Activated effector memory CD4-positive, alpha-beta T cell treated with Interleukin-2 at 50 U/mL for 16 hours (primary cell): ENCODE data around the gene HMCN1.

Experiments used
- DNase-seq: peaks from one replicate; pipeline ENCODE4 v3.0.0-alpha.2; 2020

Gene HMCN1

GRCh38 chr1:185733818-185734735, at the start of gene HMCN1:
Gene HMCN1, plus strand, starts transcription at chr1:185734391. Its CDS starts 389 bp downstream, at chr1:185734780.
- DNase-seq: no peak

- no peak for DNase-seq
These were observed 47.1 kb upstream of the HMCN1 start for GRCh38 chr1:185686821-185687778.

- no peak for DNase-seq
These were observed 43.7 kb upstream of the HMCN1 start for GRCh38 chr1:185690527-185690926.

GRCh38 chr1:185693654-185694053, 40.5 kb upstream of the HMCN1 start:
- DNase-seq: no peak

GRCh38 chr1:185694081-185694480, 40.1 kb upstream of the HMCN1 start:
- DNase-seq: no peak

GRCh38 chr1:185695299-185695698, 38.9 kb upstream of the HMCN1 start:
- DNase-seq: no peak

- DNase-seq: no peak
These were observed 37.6 kb upstream of the HMCN1 start for GRCh38 chr1:185696422-185697150.

GRCh38 chr1:185699874-185700273, 34.3 kb upstream of the HMCN1 start:
- DNase-seq: no peak

- no peak for DNase-seq
These were observed 32.5 kb upstream of the HMCN1 start for GRCh38 chr1:185701650-185702049.

GRCh38 chr1:185704181-185704580, 30.0 kb upstream of the HMCN1 start:
- DNase-seq: no peak

- no peak for DNase-seq
These were observed 18.1 kb upstream of the HMCN1 start for GRCh38 chr1:185716095-185716494.

GRCh38 chr1:185719021-185719420, 15.2 kb upstream of the HMCN1 start:
- DNase-seq: no peak

- DNase-seq: no peak
These were observed 13.4 kb upstream of the HMCN1 start for GRCh38 chr1:185720633-185721272.

GRCh38 chr1:185721553-185721952, 12.6 kb upstream of the HMCN1 start:
- DNase-seq: no peak

- DNase-seq: no peak
These were observed 12.1 kb upstream of the HMCN1 start for GRCh38 chr1:185722098-185722497.

- DNase-seq: no peak
These were observed 6.5 kb upstream of the HMCN1 start for GRCh38 chr1:185727726-185728125.

GRCh38 chr1:185731446-185731845, 2.7 kb upstream of the HMCN1 start:
- no peak for DNase-seq

GRCh38 chr1:185732951-185733350, 1.2 kb upstream of the HMCN1 start:
- no peak for DNase-seq

GRCh38 chr1:185734929-185735700, 924 bp downstream of the HMCN1 start:
- no peak for DNase-seq

- no peak for DNase-seq
These were observed 1.5 kb downstream of the HMCN1 start for GRCh38 chr1:185735701-185736064.

GRCh38 chr1:185739967-185740366, 5.8 kb downstream of the HMCN1 start:
- no peak for DNase-seq

GRCh38 chr1:185741551-185741950, 7.4 kb downstream of the HMCN1 start:
- no peak for DNase-seq
